Lower lobe of right lung (tissue), 2 donors: ENCODE data around the gene RUFY1. TPM values are rescaled to one million over a fixed set of nuclear protein-coding genes. Genes with fewer than 3 reads are reported as not detected.

ENCODE experiments used
- ATAC-seq, 2 donors: fragments of 200-7000 bp; cut with Tn5 transposase; one replicate each; pipeline ENCODE4 v1.9.1; 2020 to 2022; ENCODE audit warnings: mild to moderate bottlenecking in 2 of 2, moderate library complexity in 2 of 2
- DNase-seq: peaks from one replicate; pipeline ENCODE4 v3.0.0-alpha.2; 2020
- H3K27ac ChIP-seq: fragments of 200-600 bp; one replicate; pipeline ENCODE4 v1.8.0; 2022
- H3K27me3 ChIP-seq: fragments of 200-600 bp; one replicate; pipeline ENCODE4 v1.8.0; 2022; ENCODE audit warnings: low read depth
- H3K36me3 ChIP-seq: fragments of 200-600 bp; one replicate; pipeline ENCODE4 v1.8.0; 2022; ENCODE audit warnings: mild to moderate bottlenecking
- H3K4me1 ChIP-seq: fragments of 200-600 bp; one replicate; pipeline ENCODE4 v1.8.0; 2022
- H3K4me3 ChIP-seq: fragments of 200-600 bp; one replicate; pipeline ENCODE4 v1.8.0; 2022; ENCODE audit warnings: mild to moderate bottlenecking
- H3K9me3 ChIP-seq: fragments of 200-600 bp; one replicate; pipeline ENCODE4 v1.8.0; 2022
- CTCF ChIP-seq: fragments of 200-600 bp; IDR thresholded peaks from one replicate; pipeline ENCODE4 v1.8.0; 2022; ENCODE audit warnings: antibody characterized with exemption, mild to moderate bottlenecking
- intact Hi-C: fragments of 100-400 bp; cut with DNase I; formaldehyde crosslinking; loops from one replicate; pipeline ENCODE4 v1.11.0; 2022
- total RNA-seq: library from RNA; stranded (reverse); fragmentation: NEBNext Ultra II Directional; extraction: Animal tissue kit (Norgen Biotek cat#: 25700); gene quantifications from one replicate; pipeline ENCODE4 v1.2.1, GENCODE V29; 2021
- donor health status: DM: no; HTN: yes; CAD: no; lungs with severe emphysema.

RUFY1 gene
- total RNA-seq, 1 donor from 2014 or later: 58.8 TPM

- Histone ChIP-seq H3K4me1 (no peaks in the 10 kb centered on the region), H3K4me3 (no peak overlapping the region), H3K27me3 (no peaks in the 10 kb centered on the region), H3K27ac (no peak overlapping the region), H3K36me3 (peaks cover 100% of the 10 kb centered on the region), H3K9me3 (no peaks in the 10 kb centered on the region)
- no peak for DNase-seq
- intact Hi-C loops: no loop called here
- no peak for TF ChIP-seq CTCF
- ATAC-seq: no peak
Measured at GRCh38 chr5:179599100-179599499, 48.7 kb downstream of the RUFY1 start.

GRCh38 chr5:179599566-179599965, 49.2 kb downstream of the RUFY1 start:
- Histone ChIP-seq H3K27ac (no peak overlapping the region), H3K4me3 (no peak overlapping the region), H3K27me3 (no peaks in the 10 kb centered on the region), H3K36me3 (peaks cover 100% of the 10 kb centered on the region), H3K9me3 (no peaks in the 10 kb centered on the region), H3K4me1 (no peaks in the 10 kb centered on the region)
- no peak for DNase-seq
- intact Hi-C loops: no loop called here
- no peak for TF ChIP-seq CTCF
- ATAC-seq: no peak

GRCh38 chr5:179599973-179600372, 49.6 kb downstream of the RUFY1 start:
- Histone ChIP-seq H3K4me3 (no peak overlapping the region), H3K36me3 (peaks cover 100% of the 10 kb centered on the region), H3K27ac (no peak overlapping the region), H3K27me3 (no peaks in the 10 kb centered on the region), H3K9me3 (no peaks in the 10 kb centered on the region), H3K4me1 (no peaks in the 10 kb centered on the region)
- TF ChIP-seq CTCF: no peak
- ATAC-seq: peak; percentile 59 to 73
- DNase-seq: no peak
- intact Hi-C loops: no loop called here

GRCh38 chr5:179601871-179602625, 51.7 kb downstream of the RUFY1 start:
- ATAC-seq (no peak), DNase-seq (no peak)

GRCh38 chr5:179603308-179603707, 53.0 kb downstream of the RUFY1 start:
- Histone ChIP-seq H3K27ac (no peak overlapping the region), H3K4me3 (no peak overlapping the region), H3K4me1 (no peaks in the 10 kb centered on the region), H3K36me3 (peaks cover 100% of the 10 kb centered on the region), H3K9me3 (no peaks in the 10 kb centered on the region), H3K27me3 (no peaks in the 10 kb centered on the region)
- no peak for DNase-seq
- ATAC-seq: no peak
- TF ChIP-seq CTCF: no peak
- intact Hi-C loops: no loop called here

More at GRCh38 chr5:179601871-179602625, 51.7 kb downstream of the RUFY1 start:
- no peak overlapping the region for H3K4me3 ChIP-seq
- H3K36me3 ChIP-seq: peaks cover 100% of the 10 kb centered on the region
- H3K4me1 ChIP-seq: no peaks in the 10 kb centered on the region
- intact Hi-C loops: no loop called here
- H3K27ac ChIP-seq: no peak overlapping the region
- H3K27me3 ChIP-seq: no peaks in the 10 kb centered on the region
- TF ChIP-seq CTCF: no peak
- no peaks in the 10 kb centered on the region for H3K9me3 ChIP-seq
